OCI-LY1 (cell line): ENCODE data around the gene MSMB.
A peak's percentile ranks its signal among the peaks of the same experiment; 100 is the strongest.
"Not testable (repeated sequence)": the region's sequence is repeated elsewhere in the genome, so short reads cannot be mapped to it uniquely, and the experiment has no call there.

Experiments
- H2AFZ ChIP-seq: fragments of 200-600 bp; sonication (generic), shearing (Covaris generic); 2 replicates; pipeline ENCODE4 v1.6.0; 2014; ENCODE audit warnings: antibody characterized with exemption, mild to moderate bottlenecking, low read length
- H3F3A ChIP-seq: fragments of 200-600 bp; sonication (generic), shearing (Covaris generic); 2 replicates; pipeline ENCODE4 v1.6.0; 2014; ENCODE audit warnings: mild to moderate bottlenecking, antibody characterized with exemption, low read length, moderate library complexity; ENCODE audit not compliant: insufficient read depth
- H3K27ac ChIP-seq: fragments of 200-600 bp; sonication (generic); 2 replicates; pipeline ENCODE4 v1.5.1; 2014; ENCODE audit warnings: low read length, mixed run types, mild to moderate bottlenecking, low read depth; ENCODE audit not compliant: poor library complexity, severe bottlenecking
- H3K27me3 ChIP-seq: fragments of 200-600 bp; sonication (generic); 2 replicates; pipeline ENCODE4 v1.6.0; 2014; ENCODE audit warnings: antibody characterized with exemption, mild to moderate bottlenecking, low read length, moderate library complexity; ENCODE audit not compliant: insufficient read depth
- H3K36me3 ChIP-seq: fragments of 200-600 bp; sonication (generic); 2 replicates; pipeline ENCODE4 v1.6.1; 2014; ENCODE audit warnings: mild to moderate bottlenecking, antibody characterized with exemption, low read length, moderate library complexity, mixed read lengths; ENCODE audit not compliant: insufficient read depth
- H3K4me1 ChIP-seq: fragments of 200-600 bp; sonication (generic); 2 replicates; pipeline ENCODE4 v1.5.1; 2014; ENCODE audit warnings: mild to moderate bottlenecking, low read length, moderate library complexity; ENCODE audit not compliant: insufficient read depth, severe bottlenecking
- H3K4me2 ChIP-seq: fragments of 200-600 bp; sonication (generic), shearing (Covaris generic); 2 replicates; pipeline ENCODE4 v1.6.1; 2014; ENCODE audit warnings: low read length
- H3K4me3 ChIP-seq: fragments of 200-600 bp; sonication (generic); 2 replicates; pipeline ENCODE4 v1.5.1; 2014; ENCODE audit warnings: low read length, low read depth, mild to moderate bottlenecking, mixed read lengths; ENCODE audit not compliant: poor library complexity, severe bottlenecking
- H3K79me2 ChIP-seq: fragments of 200-600 bp; shearing (Covaris generic); 2 replicates; pipeline ENCODE4 v1.6.1; 2016; ENCODE audit warnings: mixed run types, low read length, mixed read lengths; ENCODE audit not compliant: insufficient read depth
- H3K9ac ChIP-seq: fragments of 200-600 bp; sonication (generic), shearing (Covaris generic); 2 replicates; pipeline ENCODE4 v1.6.1; 2014; ENCODE audit warnings: mild to moderate bottlenecking, low read length, mixed read lengths
- H3K9me2 ChIP-seq: fragments of 200-600 bp; sonication (generic), shearing (Covaris generic); 2 replicates; pipeline ENCODE4 v1.6.1; 2014; ENCODE audit warnings: low read depth, mild to moderate bottlenecking, low read length, mixed read lengths
- H3K9me3 ChIP-seq: fragments of 200-600 bp; shearing (Covaris generic); 2 replicates; pipeline ENCODE4 v1.6.1; 2014; ENCODE audit warnings: low read length, mixed read lengths
- H4K20me1 ChIP-seq: fragments of 200-600 bp; sonication (generic), shearing (Covaris generic); 2 replicates; pipeline ENCODE4 v1.6.0; 2016; ENCODE audit warnings: mild to moderate bottlenecking, low read length; ENCODE audit not compliant: insufficient read depth
- EZH2 ChIP-seq: fragments of 200-600 bp; sonication (generic), shearing (Covaris generic); IDR thresholded peaks from 2 replicates; pipeline ENCODE4 v1.8.0; 2017; ENCODE audit warnings: borderline replicate concordance, mixed run types, mild to moderate bottlenecking, antibody characterized with exemption, low read length, moderate library complexity, mixed read lengths
- TF ChIP-seq, protein P1 (sequence below): fragments of 200-600 bp; sonication (generic), shearing (Covaris generic); IDR thresholded peaks from 2 replicates; pipeline ENCODE4 v1.5.1; 2017; ENCODE audit warnings: mild to moderate bottlenecking, antibody characterized with exemption, low read length, moderate library complexity, mixed read lengths

Gene MSMB

DNA sequence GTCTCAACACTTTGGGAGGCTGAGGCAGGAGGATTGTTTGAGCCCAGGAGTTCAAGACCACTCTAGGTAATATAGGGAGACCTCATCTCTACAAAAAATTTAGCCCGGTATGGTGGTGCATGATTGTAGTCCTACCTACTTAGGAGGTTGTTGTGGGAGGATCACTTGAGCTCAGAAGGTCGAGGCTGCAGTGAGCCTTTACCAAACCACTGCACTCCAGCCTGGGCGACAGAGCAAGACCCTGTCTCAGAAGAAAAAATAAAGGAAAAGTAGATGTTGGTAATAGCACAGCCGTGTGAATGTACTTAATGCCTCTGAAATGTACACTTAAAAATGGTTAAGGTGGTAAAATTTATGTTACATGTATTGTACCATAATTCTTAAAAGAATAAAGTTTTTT is 48.5 kb downstream of the MSMB start:
- no peaks in the 10 kb centered on the region for H3K9me2 ChIP-seq
- no peak overlapping the region for H3K4me2 ChIP-seq
- H3K9me3 ChIP-seq = no peaks in the 10 kb centered on the region
- no peaks in the 10 kb centered on the region for H3K79me2 ChIP-seq
- H3K9ac ChIP-seq = no peak overlapping the region
- H4K20me1 ChIP-seq = no peaks in the 10 kb centered on the region
- H3K27ac ChIP-seq = no peak overlapping the region
- H3K4me1 ChIP-seq = no peaks in the 10 kb centered on the region
- H3K36me3 ChIP-seq = peaks cover 56% of the 10 kb centered on the region
- H2AFZ ChIP-seq = no peak overlapping the region
- no peak overlapping the region for H3K4me3 ChIP-seq
- H3F3A ChIP-seq = no peaks in the 10 kb centered on the region
- no peaks in the 10 kb centered on the region for H3K27me3 ChIP-seq
- TF ChIP-seq, protein P1, sequence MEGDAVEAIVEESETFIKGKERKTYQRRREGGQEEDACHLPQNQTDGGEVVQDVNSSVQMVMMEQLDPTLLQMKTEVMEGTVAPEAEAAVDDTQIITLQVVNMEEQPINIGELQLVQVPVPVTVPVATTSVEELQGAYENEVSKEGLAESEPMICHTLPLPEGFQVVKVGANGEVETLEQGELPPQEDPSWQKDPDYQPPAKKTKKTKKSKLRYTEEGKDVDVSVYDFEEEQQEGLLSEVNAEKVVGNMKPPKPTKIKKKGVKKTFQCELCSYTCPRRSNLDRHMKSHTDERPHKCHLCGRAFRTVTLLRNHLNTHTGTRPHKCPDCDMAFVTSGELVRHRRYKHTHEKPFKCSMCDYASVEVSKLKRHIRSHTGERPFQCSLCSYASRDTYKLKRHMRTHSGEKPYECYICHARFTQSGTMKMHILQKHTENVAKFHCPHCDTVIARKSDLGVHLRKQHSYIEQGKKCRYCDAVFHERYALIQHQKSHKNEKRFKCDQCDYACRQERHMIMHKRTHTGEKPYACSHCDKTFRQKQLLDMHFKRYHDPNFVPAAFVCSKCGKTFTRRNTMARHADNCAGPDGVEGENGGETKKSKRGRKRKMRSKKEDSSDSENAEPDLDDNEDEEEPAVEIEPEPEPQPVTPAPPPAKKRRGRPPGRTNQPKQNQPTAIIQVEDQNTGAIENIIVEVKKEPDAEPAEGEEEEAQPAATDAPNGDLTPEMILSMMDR = no peak
- no peak for TF ChIP-seq EZH2

DNA sequence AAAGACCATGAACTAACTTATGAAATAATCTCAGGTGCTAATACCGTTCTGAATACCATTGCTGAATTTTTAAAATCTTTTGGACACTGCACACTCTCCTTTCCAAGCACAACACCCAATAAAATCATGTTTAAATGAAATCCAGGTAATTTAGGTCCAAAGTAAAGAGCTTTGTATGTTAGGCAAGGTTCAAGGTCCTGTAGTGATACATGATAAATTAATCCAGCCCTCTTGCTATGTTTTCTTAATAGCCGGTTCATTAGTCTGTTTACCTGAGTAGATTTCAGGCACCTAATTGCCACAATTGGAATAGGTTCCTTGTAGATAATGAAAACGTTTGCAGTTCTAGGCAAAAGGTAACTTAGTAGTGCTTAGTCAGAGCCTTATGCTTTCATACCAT is 60.5 kb downstream of the MSMB start:
- not testable (repeated sequence) for H3K9ac ChIP-seq, H3K9me3 ChIP-seq, H3K9me2 ChIP-seq, H4K20me1 ChIP-seq, H2AFZ ChIP-seq, H3K4me1 ChIP-seq, H3K27me3 ChIP-seq, H3K79me2 ChIP-seq, H3F3A ChIP-seq, H3K4me2 ChIP-seq, H3K4me3 ChIP-seq, H3K27ac ChIP-seq
- H3K36me3 ChIP-seq = peaks cover 17% of the 10 kb centered on the region

DNA sequence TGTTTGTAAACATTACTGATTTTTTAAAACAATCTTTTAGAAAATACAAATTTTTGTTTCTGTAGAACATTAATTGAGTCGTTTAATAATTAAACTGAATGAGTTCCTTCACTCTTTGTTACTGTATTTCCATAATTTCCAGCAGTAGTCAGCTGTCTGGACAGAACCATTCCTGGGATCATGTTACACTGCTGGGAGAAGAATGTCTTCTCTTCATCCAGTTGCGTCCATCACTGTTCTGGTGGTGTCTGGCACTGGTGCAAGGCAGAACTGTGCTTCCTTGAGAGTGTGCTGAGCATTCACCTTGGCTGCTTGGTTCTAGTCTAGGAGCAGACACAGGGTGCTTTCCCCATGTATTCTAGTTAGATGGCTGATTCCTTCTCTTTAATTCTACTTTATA is 61.6 kb downstream of the MSMB start:
- not testable (repeated sequence) for H3K27ac ChIP-seq, H3K4me3 ChIP-seq, H3K79me2 ChIP-seq, H3K4me1 ChIP-seq, H2AFZ ChIP-seq, H3K27me3 ChIP-seq, H3F3A ChIP-seq, H3K4me2 ChIP-seq, H3K9ac ChIP-seq, H3K9me3 ChIP-seq, H3K9me2 ChIP-seq, H4K20me1 ChIP-seq
- peaks cover 15% of the 10 kb centered on the region for H3K36me3 ChIP-seq

DNA sequence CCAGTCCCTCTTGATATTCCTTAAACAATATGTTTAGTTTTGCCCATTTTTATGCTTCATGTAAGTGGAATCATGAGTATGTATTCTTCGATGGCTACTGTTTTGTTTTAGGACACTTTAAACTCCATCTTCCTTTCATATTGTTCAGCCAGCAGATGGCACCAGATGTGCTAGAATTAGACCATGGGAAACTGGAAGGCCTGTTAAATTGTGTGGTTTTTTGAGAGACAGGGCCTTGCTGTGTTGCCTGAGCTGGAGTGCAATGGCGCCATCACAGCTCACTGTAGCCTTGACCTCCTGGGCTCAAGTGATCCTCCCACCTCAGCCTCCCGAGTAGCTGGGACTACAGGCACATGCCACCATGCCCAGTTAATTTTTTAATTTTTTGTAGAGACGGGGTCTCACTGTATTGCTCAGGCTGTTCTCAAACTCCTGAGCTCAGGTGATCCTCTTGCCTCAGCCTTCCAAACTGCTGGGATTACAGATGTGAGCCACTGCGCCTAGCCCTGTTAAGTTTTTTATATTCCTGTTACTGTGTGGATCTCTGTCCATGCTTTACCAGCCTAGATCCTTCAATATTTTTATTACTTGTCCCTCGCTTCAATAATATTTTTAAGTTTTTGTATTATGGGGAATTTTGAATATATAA is 62.4 kb downstream of the MSMB start:
- not testable (repeated sequence) for H3K9ac ChIP-seq
- H3K36me3 ChIP-seq = peaks cover 14% of the 10 kb centered on the region

More for the DNA sequence above, 62.4 kb downstream of the MSMB start:
- not testable (repeated sequence) for H3K4me2 ChIP-seq, H3F3A ChIP-seq, H4K20me1 ChIP-seq, H3K9me2 ChIP-seq, H3K27ac ChIP-seq, H3K79me2 ChIP-seq, H3K9me3 ChIP-seq, H3K27me3 ChIP-seq, H2AFZ ChIP-seq, H3K4me1 ChIP-seq, H3K4me3 ChIP-seq
- TF ChIP-seq, protein P1 = peak; percentile 21; the same call in 1 of the 2 replicates
